ENCODE results near the gene RPA3. TPM values are rescaled to one million over a fixed set of nuclear protein-coding genes. Genes with fewer than 3 reads are reported as not detected.

RPA3 gene
- total and polyA plus RNA-seq, 2 donors (not counting 3 experiments of a cell fraction or from before 2014, with no cell fraction given): 15.6 to 34.4 TPM

- Histone ChIP-seq H3K4me2 (ENCODE audit: insufficient read depth, low read length) (no peak overlapping the region), H3K9me3 (replicated peaks; ENCODE audit: control insufficient read depth, insufficient read depth, low read length) (no peaks in the 10 kb centered on the region), H3K79me2 (ENCODE audit: control insufficient read depth, insufficient read depth, low read length) (no peaks in the 10 kb centered on the region), H3K4me1 (ENCODE audit: control insufficient read depth, extremely low read depth, insufficient read depth, low read length) (no peaks in the 10 kb centered on the region), H3K36me3 (ENCODE audit: control insufficient read depth in 2 of 2, extremely low read depth in 1 of 2, insufficient read depth in 2 of 2, low read length in 2 of 2) (no peaks in the 10 kb centered on the region), H3K27me3 (ENCODE audit: control insufficient read depth in 2 of 2, insufficient read depth in 2 of 2, low read length in 2 of 2) (no peaks in the 10 kb centered on the region), H3K9me1 (replicated peaks; ENCODE audit: control insufficient read depth, extremely low read depth, insufficient read depth, low read length) (no peaks in the 10 kb centered on the region), H3K27ac (ENCODE audit: insufficient read depth, low read depth, low read length) (no peak overlapping the region), H3K9ac (replicated peaks; ENCODE audit: extremely low read depth, insufficient read depth, low read length) (no peak overlapping the region), H4K20me1 (replicated peaks; ENCODE audit: control insufficient read depth, extremely low read depth, insufficient read depth, low read length) (no peaks in the 10 kb centered on the region), H3K4me3 (replicated peaks in 1 of 3; ENCODE audit: insufficient read depth in 1 of 3, low read depth in 1 of 3, low read length in 3 of 3) (no peak overlapping the region), H2AFZ (ENCODE audit: low read depth, low read length) (no peak overlapping the region)
- BruUV-seq (replicated peaks): no TSS peak
- DNase-seq (ENCODE audit: low read depth, low spot score) (no peak), FAIRE-seq (no peak)
- TF ChIP-seq MYC (IDR thresholded peaks at IDR 0.05; ENCODE audit: low read depth, low read length) (no peak), FOS (IDR thresholded peaks at IDR 0.05; ENCODE audit: borderline replicate concordance, insufficient read depth, low read length) (no peak), GATA2 (IDR thresholded peaks at IDR 0.05; ENCODE audit: insufficient read depth, insufficient read length, low read depth, low read length) (no peak), EZH2 (IDR thresholded peaks at IDR 0.05; ENCODE audit: borderline replicate concordance, low read depth, low read length, severe bottlenecking) (no peak)
- intact Hi-C loops (cut with micrococcal nuclease): no loop called here
- dilution Hi-C loops (cut with MboI; ENCODE audit: extremely low pct_ligation_motif_present, low sequenced_read_pairs): no loop called here
- POLR2A ChIA-PET: no interaction called here
- CTCF ChIA-PET: no interaction called here
Observed at GRCh38 chr7:7742223-7742622, 23.8 kb upstream of the RPA3 start.

- no peaks in the 10 kb centered on the region for H3K9me3 ChIP-seq (replicated peaks; ENCODE audit: control insufficient read depth, insufficient read depth, low read length)
- ChIA-PET POLR2A (no interaction called here), CTCF (interaction anchor here (3.5 kb wide), 1 partner anchor 58 kb away, joined by 20 read pairs; no protein-coding TSS in a partner anchor)
Observed at GRCh38 chr7:7740037-7740355, 21.6 kb upstream of the RPA3 start.

More at GRCh38 chr7:7740037-7740355, 21.6 kb upstream of the RPA3 start:
- dilution Hi-C loops (cut with MboI; ENCODE audit: extremely low pct_ligation_motif_present, low sequenced_read_pairs): no loop called here
- Histone ChIP-seq H3K27ac (ENCODE audit: insufficient read depth, low read depth, low read length) (no peak overlapping the region), H3K4me1 (ENCODE audit: control insufficient read depth, extremely low read depth, insufficient read depth, low read length) (no peaks in the 10 kb centered on the region), H3K27me3 (ENCODE audit: control insufficient read depth in 2 of 2, insufficient read depth in 2 of 2, low read length in 2 of 2) (no peaks in the 10 kb centered on the region), H2AFZ (ENCODE audit: low read depth, low read length) (no peak overlapping the region), H3K9ac (replicated peaks; ENCODE audit: extremely low read depth, insufficient read depth, low read length) (no peak overlapping the region), H3K4me3 (replicated peaks in 1 of 3; ENCODE audit: insufficient read depth in 1 of 3, low read depth in 1 of 3, low read length in 3 of 3) (no peak overlapping the region), H3K4me2 (ENCODE audit: insufficient read depth, low read length) (no peak overlapping the region), H3K36me3 (ENCODE audit: control insufficient read depth in 2 of 2, extremely low read depth in 1 of 2, insufficient read depth in 2 of 2, low read length in 2 of 2) (no peaks in the 10 kb centered on the region), H3K79me2 (ENCODE audit: control insufficient read depth, insufficient read depth, low read length) (no peaks in the 10 kb centered on the region), H3K9me1 (replicated peaks; ENCODE audit: control insufficient read depth, extremely low read depth, insufficient read depth, low read length) (no peaks in the 10 kb centered on the region), H4K20me1 (replicated peaks; ENCODE audit: control insufficient read depth, extremely low read depth, insufficient read depth, low read length) (no peaks in the 10 kb centered on the region)
- no peak for FAIRE-seq
- intact Hi-C loops (cut with micrococcal nuclease): no loop called here
- BruUV-seq (replicated peaks): no TSS peak
- DNase-seq (ENCODE audit: low read depth, low spot score): no peak
- TF ChIP-seq JUN (IDR thresholded peaks at IDR 0.05; ENCODE audit: borderline replicate concordance, insufficient read depth, insufficient read length, low read depth) (no peak), MAX (IDR thresholded peaks at IDR 0.05; ENCODE audit: insufficient read depth, insufficient read length) (no peak), POLR2AphosphoS5 (IDR thresholded peaks at IDR 0.05; ENCODE audit: insufficient read depth, low read depth, low read length) (no peak), GATA2 (IDR thresholded peaks at IDR 0.05; ENCODE audit: insufficient read depth, insufficient read length, low read depth, low read length) (no peak), CTCF (IDR thresholded peaks at IDR 0.05; ENCODE audit: extremely low read depth in 1 of 2, insufficient read depth in 1 of 2, low read depth in 1 of 2, low read length in 2 of 2) (no peak), POLR2A (IDR thresholded peaks at IDR 0.05; ENCODE audit: low read depth, low read length) (no peak), MYC (IDR thresholded peaks at IDR 0.05; ENCODE audit: low read depth, low read length) (no peak), FOS (IDR thresholded peaks at IDR 0.05; ENCODE audit: borderline replicate concordance, insufficient read depth, low read length) (no peak), EZH2 (IDR thresholded peaks at IDR 0.05; ENCODE audit: borderline replicate concordance, low read depth, low read length, severe bottlenecking) (no peak)
